Stimulated activated CD4-positive, alpha-beta T cell treated with anti-CD3 and anti-CD28 coated beads, Interleukin-4, amount 100 ng/mL, for 48 hours (primary cell): ENCODE results near the gene DLGAP3.
"Not testable (repeated sequence)": the region's sequence is repeated elsewhere in the genome, so short reads cannot be mapped to it uniquely, and the experiment has no call there.

Experiments
- DNase-seq, 2 donors: peaks; one replicate each; pipeline ENCODE4 v3.0.0-alpha.2; 2020; ENCODE audit warnings: low read depth in 2 of 2

DLGAP3 gene

DNA sequence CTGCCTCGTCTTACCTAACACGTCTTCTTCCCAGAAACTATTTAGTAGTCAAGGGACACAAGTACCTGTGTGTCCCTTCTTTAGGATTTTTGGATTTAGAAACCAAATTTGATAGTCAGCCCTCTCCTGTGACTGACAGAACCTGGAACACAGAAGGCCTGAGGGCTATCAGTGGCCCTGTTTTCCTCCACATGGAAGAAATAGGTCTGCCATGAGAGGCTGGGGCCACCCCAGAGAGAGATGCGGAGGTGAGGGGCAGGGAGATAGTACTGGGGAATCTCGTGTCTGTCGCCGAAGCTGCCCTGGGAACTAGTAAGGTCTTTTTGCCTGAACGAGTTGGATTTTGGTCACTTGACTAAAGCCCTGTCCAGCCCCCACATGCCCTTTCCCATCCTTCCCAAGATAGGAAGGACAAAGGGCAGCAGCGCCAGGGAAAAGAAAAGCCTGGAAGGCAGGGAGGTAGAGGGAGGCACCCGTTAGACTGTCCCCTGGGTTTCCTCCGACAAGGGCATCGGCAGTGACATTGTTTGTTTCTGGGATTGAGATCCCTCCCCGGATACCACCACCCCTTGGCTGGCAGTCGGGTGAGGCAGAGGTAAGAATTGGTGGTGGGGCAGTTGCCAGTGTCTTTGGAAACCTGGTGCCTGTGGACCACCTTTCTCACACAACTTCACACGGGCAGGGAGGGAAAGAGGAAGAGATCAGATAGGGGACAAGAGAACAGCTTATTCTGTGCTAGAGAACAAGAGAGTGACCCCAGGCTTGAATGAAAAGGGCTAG is 89.7 kb downstream of the DLGAP3 start:
- no peak for DNase-seq

DNA sequence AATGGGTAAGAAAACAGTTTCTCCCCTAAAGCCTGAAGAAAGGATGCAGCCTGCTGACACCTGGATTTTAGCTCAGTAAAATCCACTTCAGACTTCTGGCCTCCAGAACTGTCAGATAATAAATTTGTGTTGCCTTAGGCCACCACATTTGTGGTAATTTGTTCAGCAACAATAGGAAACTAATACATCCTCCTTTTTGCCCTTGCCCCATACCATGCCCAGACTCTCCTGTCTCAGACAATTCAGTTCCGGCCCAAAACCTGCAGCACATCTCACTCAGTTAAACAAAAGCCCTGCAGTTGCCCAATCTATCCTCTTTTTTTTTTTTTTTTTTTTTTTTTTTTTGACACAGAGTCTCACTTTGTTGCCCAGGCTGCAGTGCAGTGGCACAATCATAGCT is 95.7 kb downstream of the DLGAP3 start:
- no peak for DNase-seq

DNA sequence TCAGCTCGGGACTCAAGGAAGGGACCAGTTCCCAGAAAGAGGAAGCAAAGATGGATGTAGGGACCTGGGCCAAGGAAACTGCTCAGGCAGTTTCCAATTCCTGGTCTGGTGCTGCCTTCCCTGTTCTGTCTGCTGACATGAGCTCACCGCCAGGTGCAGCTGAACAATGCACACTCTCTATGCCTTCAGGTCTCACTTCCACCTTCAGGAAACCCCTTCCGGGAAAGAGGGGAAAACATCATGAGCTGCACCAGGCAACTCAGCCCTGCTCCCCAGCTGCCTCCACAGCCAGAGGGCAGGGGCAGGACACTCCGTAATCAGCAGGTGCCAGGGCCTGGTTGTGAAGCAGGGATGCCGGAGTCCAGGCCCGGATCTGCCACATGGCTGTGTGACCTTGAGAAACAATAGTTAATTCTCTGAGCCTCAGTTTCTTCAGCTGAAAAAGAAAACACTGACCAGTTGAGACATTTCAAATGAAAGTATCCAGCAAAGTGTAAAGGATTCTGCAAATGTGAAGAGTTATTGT is 97.7 kb downstream of the DLGAP3 start:
- DNase-seq = no peak

DNA sequence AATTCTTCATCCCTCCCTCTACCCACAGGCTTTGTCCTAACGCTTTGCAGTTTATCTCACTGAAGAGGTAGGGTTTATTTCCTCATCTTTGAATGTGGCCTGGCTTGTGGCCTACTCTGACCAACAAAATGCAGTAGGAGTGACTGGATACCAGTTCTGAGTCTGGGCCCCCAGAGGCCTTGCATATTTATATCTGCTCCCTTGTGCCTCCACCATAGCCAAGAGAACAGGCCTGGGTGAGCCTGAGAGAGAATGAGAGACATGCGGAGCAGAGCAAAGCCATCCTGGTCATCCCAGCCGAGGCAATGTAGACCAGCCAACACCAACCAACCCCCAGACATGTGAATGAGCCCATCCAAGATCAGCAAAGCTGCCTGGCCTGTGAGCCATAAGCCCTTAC is 100.2 kb downstream of the DLGAP3 start:
- DNase-seq = no peak

DNA sequence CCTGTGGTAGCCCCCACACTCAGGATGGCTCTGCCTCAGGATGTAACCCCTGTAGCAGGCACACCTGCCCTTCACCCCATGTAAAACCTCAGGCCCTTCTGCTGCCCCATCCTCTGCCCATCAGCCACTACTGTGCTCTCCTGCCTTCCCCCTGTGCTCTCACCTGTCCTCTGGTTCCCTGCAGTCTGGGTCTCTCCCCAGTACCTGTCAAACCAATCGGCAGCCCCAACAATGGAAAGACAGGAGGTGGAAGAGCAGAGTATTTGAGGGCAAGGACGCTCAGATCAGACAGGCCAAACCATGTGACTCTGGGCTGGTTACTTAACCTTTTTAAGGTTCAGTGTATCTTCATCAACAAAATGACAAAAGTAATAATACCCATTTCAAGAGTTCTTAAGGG is 100.8 kb downstream of the DLGAP3 start:
- no peak for DNase-seq

DNA sequence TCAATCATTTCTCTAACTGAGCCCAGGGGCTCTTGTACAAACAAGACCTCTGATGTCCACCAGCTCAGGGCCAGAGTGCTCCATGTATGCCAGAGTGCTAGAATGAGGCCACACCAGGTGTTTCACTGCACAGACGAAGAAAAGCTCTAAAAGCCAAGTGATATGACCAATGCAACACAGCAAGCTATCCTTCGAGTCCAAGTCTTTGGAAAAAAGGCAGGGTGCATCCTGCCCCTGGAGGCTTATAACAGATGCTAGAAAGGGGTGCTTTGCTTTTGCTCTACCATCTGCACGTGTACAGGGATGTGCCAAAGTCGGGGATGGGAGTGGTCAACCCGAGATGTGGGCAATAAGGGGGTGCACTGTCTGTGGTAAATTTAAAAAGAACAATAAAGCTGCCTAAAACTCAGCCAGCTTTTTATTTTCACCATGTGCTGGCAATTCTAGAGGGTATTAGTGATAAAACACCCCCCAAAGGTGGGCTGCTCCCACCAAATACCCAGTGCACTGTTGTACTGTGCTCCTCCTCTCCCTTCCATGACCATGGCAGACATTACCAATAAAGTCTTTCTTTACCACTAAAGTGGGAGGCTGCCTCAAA is 102.0 kb downstream of the DLGAP3 start:
- no peak for DNase-seq

DNA sequence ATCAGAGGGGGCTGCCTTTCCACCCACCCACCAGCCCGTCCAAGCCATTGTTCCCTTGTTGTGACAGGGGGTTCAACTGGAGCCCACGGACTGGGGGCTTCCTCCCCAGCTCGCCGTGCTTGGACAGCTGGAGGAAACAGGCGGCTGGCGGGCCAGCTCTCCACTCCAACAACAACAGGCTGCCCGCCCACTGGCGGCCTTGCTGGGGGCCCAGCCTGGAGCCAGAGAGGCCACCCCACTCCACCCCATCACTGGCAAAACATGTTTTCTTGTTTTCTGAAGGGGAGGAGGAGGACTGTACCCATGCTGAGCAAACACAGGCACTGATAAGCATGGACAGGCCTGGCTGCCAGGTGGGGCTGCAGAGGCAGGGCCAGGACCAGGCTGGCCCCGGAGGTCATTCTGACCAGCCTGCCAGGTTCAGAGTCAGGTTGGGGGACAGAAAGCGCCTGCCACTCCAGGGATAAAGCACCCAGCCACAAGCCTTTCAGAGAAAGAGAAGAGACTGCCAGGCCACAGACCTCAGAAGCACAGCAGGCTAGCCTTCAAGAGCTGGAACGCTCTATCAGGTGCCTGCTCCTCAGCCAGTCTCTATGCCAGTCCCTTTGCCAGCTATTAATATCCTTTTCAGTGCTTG is 103.9 kb downstream of the DLGAP3 start:
- DNase-seq = no peak

DNA sequence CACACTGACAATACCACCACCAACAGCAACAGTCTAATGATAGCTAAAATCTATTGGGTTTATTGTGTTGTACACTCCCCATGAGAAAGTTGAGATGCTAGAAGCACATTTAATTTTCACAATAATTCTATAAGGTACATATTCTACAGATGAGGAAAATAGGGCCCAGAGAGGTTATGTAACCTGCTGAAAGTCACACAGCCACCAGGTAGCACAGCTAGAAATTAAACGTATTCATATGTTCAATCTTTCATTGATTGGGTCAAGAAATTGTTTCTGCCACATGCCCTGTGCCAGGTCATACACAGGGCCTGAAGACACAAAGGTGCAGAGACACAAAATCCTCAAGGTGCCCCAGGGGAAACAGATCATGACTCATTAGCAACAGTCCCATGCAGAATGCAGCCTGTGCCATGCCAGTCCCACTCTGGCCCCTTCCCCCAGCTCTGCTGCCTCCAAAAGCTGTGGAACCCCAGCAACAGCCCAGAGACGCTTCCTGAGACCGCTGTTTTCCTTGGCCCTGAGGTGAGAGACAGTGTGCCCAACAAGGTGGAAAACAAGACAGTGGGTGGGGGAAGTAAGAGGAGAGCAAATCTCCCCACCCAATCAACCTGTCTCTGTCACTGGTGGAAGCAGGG is 104.5 kb downstream of the DLGAP3 start:
- DNase-seq = no peak

DNA sequence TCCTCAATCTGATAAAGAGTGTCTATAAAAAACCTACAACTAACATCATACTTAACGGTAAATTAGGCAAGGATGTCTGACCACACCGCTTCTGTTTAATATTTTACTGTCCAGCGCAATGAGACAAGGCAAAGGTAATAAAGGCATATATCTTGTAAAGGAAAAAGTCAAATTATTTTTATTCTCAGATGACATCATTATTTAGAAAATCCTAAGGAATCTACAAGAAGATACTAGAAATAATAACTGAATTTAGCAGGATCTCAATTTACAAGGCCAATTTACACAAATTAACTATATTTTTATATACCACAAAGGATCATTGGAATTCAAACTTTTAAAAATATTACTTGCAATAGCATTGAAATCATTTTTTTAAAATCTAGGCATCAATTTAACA is 107.2 kb downstream of the DLGAP3 start:
- no peak for DNase-seq

DNA sequence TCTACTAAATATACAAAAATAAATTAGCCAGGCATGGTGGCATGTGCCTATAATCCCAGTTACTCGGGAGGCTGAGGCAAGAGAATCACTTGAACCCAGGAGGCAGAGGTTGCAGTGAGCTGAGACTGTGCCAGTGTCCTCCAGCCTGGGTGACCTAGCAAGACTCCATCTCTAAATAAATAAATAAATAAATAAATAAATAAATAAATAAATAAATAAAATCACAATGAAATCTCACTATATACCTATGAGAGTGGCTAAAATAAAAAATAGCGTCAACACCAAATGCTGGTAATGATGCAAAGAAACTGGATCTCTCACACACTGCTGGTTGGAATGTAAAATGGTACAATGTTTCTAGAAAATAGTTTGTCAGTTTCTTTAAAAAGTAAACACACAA is 110.6 kb downstream of the DLGAP3 start:
- not testable (repeated sequence) for DNase-seq

DNA sequence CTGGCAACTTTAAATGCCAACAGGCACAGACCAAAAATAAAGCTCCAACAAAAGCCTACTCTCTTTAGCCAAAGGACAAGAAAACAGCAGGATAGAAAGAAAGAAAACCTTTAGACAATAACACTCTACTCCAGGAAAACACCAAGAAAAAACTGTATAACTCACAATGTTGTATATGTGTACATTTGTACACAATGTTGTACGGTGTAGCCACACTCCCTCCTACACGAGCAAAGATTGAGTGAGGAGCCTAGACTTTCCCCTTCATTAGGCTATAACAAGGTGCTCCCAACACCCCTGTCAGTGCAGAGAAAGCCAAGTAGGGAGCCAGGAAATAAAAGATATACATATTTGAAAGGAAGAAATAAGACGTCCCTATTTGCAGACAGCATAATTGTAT is 112.7 kb downstream of the DLGAP3 start:
- no peak for DNase-seq

DNA sequence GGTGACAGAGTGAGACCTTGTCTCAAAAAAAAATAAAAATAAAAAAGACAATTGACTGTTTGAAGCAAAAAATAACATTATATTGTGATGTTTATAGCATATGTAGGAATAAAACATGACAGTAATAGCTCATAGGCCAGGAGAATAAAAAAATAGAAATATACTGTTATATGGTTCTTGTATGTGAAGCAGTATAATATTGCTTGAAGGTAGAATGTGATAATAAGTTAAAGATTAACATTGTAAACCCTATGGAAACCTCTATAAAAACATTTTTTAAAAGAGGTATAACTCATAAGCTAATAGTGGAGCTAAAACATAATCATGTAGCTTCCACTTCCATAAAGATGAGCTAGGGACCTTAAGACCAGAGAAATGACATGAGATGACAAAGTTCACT is 113.1 kb downstream of the DLGAP3 start:
- no peak for DNase-seq
